ENCODE data around the gene ANKRD13A.
"Not testable (repeated sequence)": the region's sequence is repeated elsewhere in the genome, so short reads cannot be mapped to it uniquely, and the experiment has no call there.

The ANKRD13A gene

GRCh38 chr12:110084314-110085015 lies 85.2 kb downstream of the ANKRD13A start:
- no peak for DNase-seq

GRCh38 chr12:110088216-110088615 lies 89.0 kb downstream of the ANKRD13A start:
- DNase-seq: not testable (repeated sequence)

GRCh38 chr12:110088936-110089335 lies 89.7 kb downstream of the ANKRD13A start:
- no peak for DNase-seq
